Measurements from ENCODE around the gene AGBL4.

The AGBL4 gene

GRCh38 chr1:48875552-48876329 lies 1148.0 kb downstream of the AGBL4 start:
- Histone ChIP-seq H3K27ac (no peak overlapping the region), H3K4me3 (no peak overlapping the region), H3K36me3 (no peaks in the 10 kb centered on the region), H3K27me3 (no peaks in the 10 kb centered on the region), H3K9me3 (no peaks in the 10 kb centered on the region), H3K4me1 (peaks cover 0 to 5% (median 0%) of the 10 kb centered on the region in 4 donors)
- no peak for DNase-seq
- TF ChIP-seq CTCF (IDR thresholded peaks at IDR 0.05): no peak
- intact Hi-C loops (cut with DNase I; ENCODE audit: low total_unique reads): no loop called here

- no peak overlapping the region for H3K27ac ChIP-seq
- H3K36me3 ChIP-seq: no peaks in the 10 kb centered on the region
These were observed 1149.8 kb downstream of the AGBL4 start for GRCh38 chr1:48873944-48874343.

GRCh38 chr1:48870596-48870995 lies 1153.2 kb downstream of the AGBL4 start:
- Histone ChIP-seq H3K9me3 (no peaks in the 10 kb centered on the region), H3K27ac (no peak overlapping the region), H3K4me1 (no peaks in the 10 kb centered on the region), H3K27me3 (no peaks in the 10 kb centered on the region), H3K4me3 (no peak overlapping the region), H3K36me3 (no peaks in the 10 kb centered on the region)
- DNase-seq: no peak
- peak in 1 of 2 experiments; percentile 12 for TF ChIP-seq CTCF (IDR thresholded peaks at IDR 0.05)
- intact Hi-C loops (cut with DNase I; ENCODE audit: low total_unique reads): no loop called here

More at GRCh38 chr1:48873944-48874343, 1149.8 kb downstream of the AGBL4 start:
- Histone ChIP-seq H3K4me3 (no peak overlapping the region), H3K4me1 (peaks cover 0 to 5% (median 0%) of the 10 kb centered on the region in 4 donors), H3K27me3 (no peaks in the 10 kb centered on the region), H3K9me3 (no peaks in the 10 kb centered on the region)
- DNase-seq: no peak
- intact Hi-C loops (cut with DNase I; ENCODE audit: low total_unique reads): no loop called here
- TF ChIP-seq CTCF (IDR thresholded peaks at IDR 0.05): no peak

- no peak for DNase-seq
- intact Hi-C loops (cut with DNase I; ENCODE audit: low total_unique reads): no loop called here
- no peak overlapping the region for H3K27ac ChIP-seq
These were observed 1154.4 kb downstream of the AGBL4 start for GRCh38 chr1:48869116-48869893.

GRCh38 chr1:48864913-48865312 lies 1158.8 kb downstream of the AGBL4 start:
- Histone ChIP-seq H3K9me3 (peaks cover 0 to 13% (median 0%) of the 10 kb centered on the region in 3 donors), H3K36me3 (no peaks in the 10 kb centered on the region), H3K4me3 (no peak overlapping the region), H3K27me3 (no peaks in the 10 kb centered on the region), H3K27ac (no peak overlapping the region), H3K4me1 (no peaks in the 10 kb centered on the region)
- no peak for DNase-seq
- TF ChIP-seq CTCF (IDR thresholded peaks at IDR 0.05): no peak
- intact Hi-C loops (cut with DNase I; ENCODE audit: low total_unique reads): no loop called here

More at GRCh38 chr1:48869116-48869893, 1154.4 kb downstream of the AGBL4 start:
- Histone ChIP-seq H3K9me3 (no peaks in the 10 kb centered on the region), H3K27me3 (no peaks in the 10 kb centered on the region), H3K36me3 (no peaks in the 10 kb centered on the region), H3K4me1 (no peaks in the 10 kb centered on the region), H3K4me3 (no peak overlapping the region)
- TF ChIP-seq CTCF (IDR thresholded peaks at IDR 0.05): no peak
